Kidney epithelial cell (primary cell): ENCODE measurements around the gene TECR. TPM values are rescaled to one million over a fixed set of nuclear protein-coding genes. Genes with fewer than 3 reads are reported as not detected.
"Not testable (repeated sequence)": the region's sequence is repeated elsewhere in the genome, so short reads cannot be mapped to it uniquely, and the experiment has no call there.

Experiments used
- DNase-seq: peaks from one replicate; pipeline ENCODE4 v3.0.0-alpha.2; 2010; ENCODE audit warnings: low read depth
- H3K27me3 ChIP-seq: 2 replicates; pipeline ENCODE4 v1.6.0; 2011; ENCODE audit warnings: low read length; ENCODE audit not compliant: control insufficient read depth, insufficient read depth
- H3K36me3 ChIP-seq: 2 replicates; pipeline ENCODE4 v1.5.1; 2011; ENCODE audit warnings: low read length; ENCODE audit not compliant: control insufficient read depth, insufficient read depth
- H3K4me3 ChIP-seq: 2 replicates; pipeline ENCODE4 v1.5.1; 2011; ENCODE audit warnings: low read depth, mild to moderate bottlenecking, control low read depth, low read length
- total RNA-seq: library from RNA; depleted of rRNA; stranded (reverse); fragments of >200 nt; gene quantifications from 2 replicates; pipeline ENCODE4 v1.2.3, GENCODE V29; 2015
- TF ChIP-seq, protein P1 (sequence below): IDR thresholded peaks from 2 replicates; pipeline ENCODE4 v1.5.1; 2011; ENCODE audit warnings: mild to moderate bottlenecking, moderate library complexity, low read length, control low read depth, inconsistent platforms; ENCODE audit not compliant: insufficient read depth, poor library complexity, severe bottlenecking

The TECR gene
- total RNA-seq, 1 donor from 2014 or later: 55.0 TPM

DNA sequence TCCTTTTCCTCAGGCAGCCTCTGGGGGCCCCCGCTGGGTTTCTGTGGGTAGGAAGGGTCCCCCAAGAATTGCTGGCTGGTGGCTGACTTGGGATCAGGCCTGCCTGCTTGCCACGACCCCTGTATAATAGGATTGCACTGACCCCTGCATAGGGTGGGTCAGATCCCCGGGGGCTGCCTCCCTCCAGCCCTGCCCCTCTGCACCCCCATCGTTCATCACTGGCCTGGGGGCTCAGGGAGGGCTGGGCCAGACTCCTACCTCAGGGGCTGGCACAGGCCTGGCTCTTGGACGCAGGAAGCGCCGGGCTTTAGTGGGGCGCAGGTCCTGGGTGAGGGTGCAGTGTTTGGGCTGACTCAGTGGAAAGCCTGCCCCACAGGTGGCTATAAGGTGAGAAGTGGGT lies 31.9 kb downstream of the TECR start:
- Histone ChIP-seq H3K4me3 (no peak overlapping the region), H3K36me3 (no peaks in the 10 kb centered on the region), H3K27me3 (no peaks in the 10 kb centered on the region)
- no peak for DNase-seq
- TF ChIP-seq, protein P1, sequence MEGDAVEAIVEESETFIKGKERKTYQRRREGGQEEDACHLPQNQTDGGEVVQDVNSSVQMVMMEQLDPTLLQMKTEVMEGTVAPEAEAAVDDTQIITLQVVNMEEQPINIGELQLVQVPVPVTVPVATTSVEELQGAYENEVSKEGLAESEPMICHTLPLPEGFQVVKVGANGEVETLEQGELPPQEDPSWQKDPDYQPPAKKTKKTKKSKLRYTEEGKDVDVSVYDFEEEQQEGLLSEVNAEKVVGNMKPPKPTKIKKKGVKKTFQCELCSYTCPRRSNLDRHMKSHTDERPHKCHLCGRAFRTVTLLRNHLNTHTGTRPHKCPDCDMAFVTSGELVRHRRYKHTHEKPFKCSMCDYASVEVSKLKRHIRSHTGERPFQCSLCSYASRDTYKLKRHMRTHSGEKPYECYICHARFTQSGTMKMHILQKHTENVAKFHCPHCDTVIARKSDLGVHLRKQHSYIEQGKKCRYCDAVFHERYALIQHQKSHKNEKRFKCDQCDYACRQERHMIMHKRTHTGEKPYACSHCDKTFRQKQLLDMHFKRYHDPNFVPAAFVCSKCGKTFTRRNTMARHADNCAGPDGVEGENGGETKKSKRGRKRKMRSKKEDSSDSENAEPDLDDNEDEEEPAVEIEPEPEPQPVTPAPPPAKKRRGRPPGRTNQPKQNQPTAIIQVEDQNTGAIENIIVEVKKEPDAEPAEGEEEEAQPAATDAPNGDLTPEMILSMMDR: no peak

DNA sequence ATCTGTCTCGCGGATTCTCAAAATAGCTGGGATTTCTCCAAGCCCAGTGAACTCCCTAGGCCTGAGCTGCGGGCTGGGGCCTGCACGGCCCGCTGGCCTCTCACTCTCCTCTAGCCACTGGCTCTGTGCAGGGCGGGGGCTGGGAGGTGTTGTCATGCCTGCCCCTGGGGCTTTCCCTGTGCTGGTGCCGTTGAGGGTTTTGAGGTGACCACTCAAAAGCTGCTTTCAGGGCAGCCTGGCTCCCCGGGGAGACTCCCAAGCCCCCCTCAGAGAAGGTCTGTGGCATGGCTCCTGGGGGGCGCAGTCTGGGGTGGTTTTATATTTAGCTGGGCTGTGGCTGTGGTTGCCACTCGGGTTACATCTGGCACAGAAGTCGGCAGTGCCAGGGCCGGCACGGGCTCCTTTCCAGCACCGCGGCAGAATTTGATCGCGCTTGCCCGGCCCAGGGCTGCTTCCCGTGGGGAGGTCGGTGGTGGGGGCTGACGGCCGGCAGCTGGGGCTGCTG lies 32.5 kb downstream of the TECR start:
- DNase-seq: no peak
- Histone ChIP-seq H3K27me3 (no peaks in the 10 kb centered on the region), H3K36me3 (no peaks in the 10 kb centered on the region), H3K4me3 (no peak overlapping the region)
- TF ChIP-seq, protein P1: no peak

DNA sequence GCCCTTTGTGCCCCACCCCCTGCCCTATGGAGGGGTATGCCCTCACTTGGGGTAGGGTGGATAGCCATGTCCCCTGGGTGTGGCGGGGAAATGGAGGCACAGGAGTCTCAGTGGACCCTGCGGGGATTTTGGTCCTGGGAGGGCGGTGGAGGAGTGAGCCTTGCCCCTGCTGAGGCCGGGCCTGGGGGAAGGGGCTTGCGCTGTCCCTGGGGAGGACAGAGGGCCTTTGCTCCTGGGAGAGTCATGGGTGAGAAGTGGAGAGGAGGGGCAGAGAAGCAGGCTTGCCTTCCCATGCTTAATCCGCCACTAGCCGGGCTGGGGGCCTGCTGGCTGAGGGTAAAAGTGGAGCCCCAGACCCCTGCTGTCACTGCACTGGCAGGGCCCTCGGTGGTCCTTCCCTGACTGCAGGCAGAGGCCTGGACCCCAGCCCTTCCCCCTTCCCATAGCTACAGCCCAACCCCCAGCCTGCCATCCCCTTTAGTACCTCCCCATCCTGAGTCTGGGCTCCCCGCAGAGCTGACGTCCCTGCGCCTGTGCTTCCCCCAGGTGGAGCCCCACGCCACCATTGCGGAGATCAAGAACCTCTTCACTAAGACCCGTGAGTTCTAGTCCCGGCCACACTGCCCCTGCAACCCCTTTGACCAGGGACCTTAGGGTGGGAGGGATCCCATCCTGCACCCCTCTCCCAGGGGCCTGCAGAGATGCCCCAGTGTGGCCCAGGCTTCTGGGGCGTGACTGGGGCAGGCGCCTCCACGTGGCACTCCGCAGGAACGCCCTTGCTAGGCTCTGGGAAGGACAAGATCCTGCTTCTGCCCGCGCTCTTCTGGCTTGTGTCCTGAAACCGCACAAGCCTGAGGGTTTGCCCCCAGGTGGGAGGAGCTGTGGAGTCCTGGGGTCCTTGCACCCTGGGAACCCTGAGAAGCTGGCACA lies 33.5 kb downstream of the TECR start:
- TF ChIP-seq, protein P1: no peak
- H3K4me3 ChIP-seq: no peak overlapping the region
- DNase-seq: no peak
- H3K36me3 ChIP-seq: no peaks in the 10 kb centered on the region
- no peaks in the 10 kb centered on the region for H3K27me3 ChIP-seq

DNA sequence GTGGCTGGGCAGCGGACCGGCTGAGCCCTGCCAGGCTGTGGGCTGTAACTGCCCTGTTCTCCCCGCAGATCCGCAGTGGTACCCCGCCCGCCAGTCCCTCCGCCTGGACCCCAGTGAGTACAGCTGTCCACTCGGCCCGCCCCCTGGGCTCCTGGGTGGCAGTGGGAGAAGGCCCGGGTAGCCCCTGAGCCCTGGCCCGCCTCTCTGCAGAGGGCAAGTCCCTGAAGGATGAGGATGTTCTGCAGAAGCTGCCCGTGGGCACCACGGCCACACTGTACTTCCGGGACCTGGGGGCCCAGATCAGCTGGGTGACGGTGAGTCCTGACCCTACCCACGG lies 34.2 kb downstream of the TECR start:
- no peaks in the 10 kb centered on the region for H3K36me3 ChIP-seq
- no peak for DNase-seq
- no peak overlapping the region for H3K4me3 ChIP-seq
- no peaks in the 10 kb centered on the region for H3K27me3 ChIP-seq
- TF ChIP-seq, protein P1: no peak

DNA sequence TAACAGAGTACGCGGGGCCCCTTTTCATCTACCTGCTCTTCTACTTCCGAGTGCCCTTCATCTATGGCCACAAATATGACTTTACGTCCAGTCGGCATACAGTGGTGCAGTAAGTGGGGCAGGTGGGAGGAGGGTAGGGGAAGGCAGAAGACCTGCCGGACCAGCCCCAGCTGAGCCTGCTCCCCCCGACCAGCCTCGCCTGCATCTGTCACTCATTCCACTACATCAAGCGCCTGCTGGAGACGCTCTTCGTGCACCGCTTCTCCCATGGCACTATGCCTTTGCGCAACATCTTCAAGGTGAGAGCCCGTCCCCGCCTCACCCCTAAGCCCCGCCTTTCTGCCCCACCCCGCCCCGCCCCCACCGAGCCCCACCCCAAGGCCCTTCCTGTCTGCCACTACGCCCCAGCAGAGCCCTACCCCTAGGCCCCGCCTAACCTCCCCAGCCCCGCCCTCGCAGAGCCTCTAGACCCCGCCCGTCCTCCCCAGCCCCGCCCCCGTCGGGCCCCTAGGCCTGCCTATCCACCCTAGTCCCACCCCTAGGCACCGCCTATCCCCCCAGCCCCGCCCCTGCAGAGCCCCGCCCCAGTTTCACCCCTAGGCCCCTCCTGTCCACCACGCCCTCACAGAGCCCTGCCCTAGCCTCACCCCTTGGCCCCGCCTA lies 34.7 kb downstream of the TECR start:
- no peaks in the 10 kb centered on the region for H3K36me3 ChIP-seq

DNA sequence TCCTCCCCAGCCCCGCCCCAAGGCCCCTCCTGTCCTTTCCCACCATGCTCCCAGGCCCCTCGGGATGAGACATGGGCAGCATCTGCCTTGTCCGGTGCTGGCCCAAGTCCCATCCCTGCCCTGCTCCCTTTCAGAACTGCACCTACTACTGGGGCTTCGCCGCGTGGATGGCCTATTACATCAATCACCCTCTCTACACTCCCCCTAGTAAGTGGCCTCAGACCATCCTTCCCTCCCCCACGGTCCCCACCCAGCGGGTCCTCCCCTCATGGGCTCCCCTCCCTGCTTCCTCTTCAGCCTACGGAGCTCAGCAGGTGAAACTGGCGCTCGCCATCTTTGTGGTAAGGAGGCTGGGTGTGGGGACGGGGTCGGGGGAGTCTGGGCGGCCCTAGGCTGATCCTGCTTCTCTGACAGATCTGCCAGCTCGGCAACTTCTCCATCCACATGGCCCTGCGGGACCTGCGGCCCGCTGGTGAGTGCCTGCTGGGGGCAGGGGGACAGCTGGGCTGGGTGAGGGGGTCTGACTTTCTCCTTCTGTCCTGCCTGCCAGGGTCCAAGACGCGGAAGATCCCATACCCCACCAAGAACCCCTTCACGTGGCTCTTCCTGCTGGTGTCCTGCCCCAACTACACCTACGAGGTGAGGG lies 35.4 kb downstream of the TECR start:
- H3K27me3 ChIP-seq, H3K36me3 ChIP-seq, DNase-seq, H3K4me3 ChIP-seq: not testable (repeated sequence)

More for the DNA sequence above, 34.7 kb downstream of the TECR start:
- H3K4me3 ChIP-seq: no peak overlapping the region
- no peaks in the 10 kb centered on the region for H3K27me3 ChIP-seq
- DNase-seq: no peak
- TF ChIP-seq, protein P1: no peak
